CD14-positive monocyte (primary cell): ENCODE results near the gene RBMS3. TPM values are rescaled to one million over a fixed set of nuclear protein-coding genes. Genes with fewer than 3 reads are reported as not detected.

Source experiments
- DNase-seq, 3 donors: peaks; one replicate each; pipeline ENCODE4 v3.0.0-alpha.2; 2011 to 2022
- H2AFZ ChIP-seq: 2 replicates; pipeline ENCODE4 v1.6.0; 2012; ENCODE audit warnings: mild to moderate bottlenecking, low read depth, low read length, inconsistent platforms; ENCODE audit not compliant: insufficient read depth, poor library complexity, severe bottlenecking
- H3K27ac ChIP-seq, 2 donors: 1 replicate in 1 of 2; 2 replicates in 1 of 2; pipeline ENCODE4 v1.5.1; 2012 to 2013; ENCODE audit warnings: low read length in 2 of 2, control low read depth in 1 of 2, inconsistent platforms in 1 of 2, low read depth in 1 of 2, mild to moderate bottlenecking in 1 of 2
- H3K27me3 ChIP-seq, 2 donors: one replicate each; pipeline versions ENCODE4 v1.6.0 to v1.6.1; 2011 to 2013; ENCODE audit warnings: low read length in 2 of 2; ENCODE audit not compliant: control insufficient read depth in 2 of 2, insufficient read depth in 2 of 2
- H3K36me3 ChIP-seq, 2 donors: replicated peaks in 1 of 2; 1 replicate in 1 of 2; 2 replicates in 1 of 2; pipeline versions ENCODE4 v1.5.1 to v1.6.1; 2012 to 2013; ENCODE audit warnings: low read length in 2 of 2, control low read depth in 1 of 2, inconsistent platforms in 1 of 2, mild to moderate bottlenecking in 1 of 2; ENCODE audit not compliant: insufficient read depth in 2 of 2, control insufficient read depth in 1 of 2
- H3K4me1 ChIP-seq, 2 donors: 1 replicate in 1 of 2; 2 replicates in 1 of 2; pipeline versions ENCODE4 v1.5.1 to v1.6.1; 2012 to 2013; ENCODE audit warnings: low read length in 2 of 2, control low read depth in 1 of 2, inconsistent platforms in 1 of 2, mild to moderate bottlenecking in 1 of 2, moderate library complexity in 1 of 2; ENCODE audit not compliant: insufficient read depth in 2 of 2, control insufficient read depth in 1 of 2
- H3K4me2 ChIP-seq: replicated peaks from 2 replicates; pipeline ENCODE3; 2012; ENCODE audit warnings: low read length, moderate library complexity, mild to moderate bottlenecking; ENCODE audit not compliant: poor library complexity, severe bottlenecking; ENCODE audit errors: extremely low read depth
- H3K4me3 ChIP-seq, 3 experiments: fragments of 200-600 bp in 1 of 3; sonication (generic) in 1 of 3; replicated peaks in 1 of 3; 1 replicate in 2 of 3; 2 replicates in 1 of 3; pipeline ENCODE4 v1.5.1; 2011 to 2013; ENCODE audit warnings: low read length in 3 of 3, mild to moderate bottlenecking in 3 of 3, control low read depth in 2 of 3, low read depth in 2 of 3, inconsistent platforms in 1 of 3, moderate library complexity in 1 of 3
- H3K79me2 ChIP-seq: 2 replicates; pipeline ENCODE4 v1.6.0; 2012; ENCODE audit warnings: mild to moderate bottlenecking, control low read depth, inconsistent platforms, low read length, moderate library complexity; ENCODE audit not compliant: insufficient read depth
- H3K9ac ChIP-seq: 2 replicates; pipeline ENCODE4 v1.6.0; 2017; ENCODE audit warnings: low read length, mild to moderate bottlenecking; ENCODE audit not compliant: insufficient read depth, poor library complexity, severe bottlenecking
- H3K9me3 ChIP-seq, 2 donors: replicated peaks in 1 of 2; 1 replicate in 1 of 2; 2 replicates in 1 of 2; pipeline versions ENCODE4 v1.5.1 to v1.6.1; 2012 to 2013; ENCODE audit warnings: low read length in 2 of 2, control low read depth in 1 of 2; ENCODE audit not compliant: control insufficient read depth in 1 of 2, insufficient read depth in 1 of 2
- H4K20me1 ChIP-seq: 2 replicates; pipeline ENCODE4 v1.6.0; 2012; ENCODE audit warnings: mild to moderate bottlenecking, low read length, control low read depth, moderate library complexity; ENCODE audit not compliant: insufficient read depth
- H3K27ac Mint-ChIP-seq, 7 donors: one replicate each; pipeline ENCODE4 v1.8.0; 2020; ENCODE audit warnings: mild to moderate bottlenecking in 7 of 7, mixed read lengths in 7 of 7, moderate library complexity in 6 of 7, inconsistent platforms in 2 of 7
- H3K27me3 Mint-ChIP-seq, 3 donors: one replicate each; pipeline ENCODE4 v1.8.0; 2021 to 2022; ENCODE audit warnings: low read depth in 3 of 3, mild to moderate bottlenecking in 3 of 3, mixed read lengths in 3 of 3, moderate library complexity in 3 of 3, inconsistent platforms in 1 of 3
- H3K36me3 Mint-ChIP-seq, 2 donors: one replicate each; pipeline ENCODE4 v1.8.0; 2020; ENCODE audit warnings: mixed read lengths in 2 of 2, inconsistent platforms in 1 of 2, mild to moderate bottlenecking in 1 of 2
- H3K4me1 Mint-ChIP-seq: one replicate; pipeline ENCODE4 v1.8.0; 2020; ENCODE audit warnings: mild to moderate bottlenecking, mixed read lengths
- H3K4me3 Mint-ChIP-seq, 2 donors: one replicate each; pipeline ENCODE4 v1.8.0; 2020; ENCODE audit warnings: mild to moderate bottlenecking in 2 of 2, mixed read lengths in 2 of 2, moderate library complexity in 1 of 2
- H3K9me3 Mint-ChIP-seq, 7 donors: one replicate each; pipeline ENCODE4 v1.8.0; 2020 to 2022; ENCODE audit warnings: mixed read lengths in 7 of 7, mild to moderate bottlenecking in 6 of 7, moderate library complexity in 6 of 7, inconsistent platforms in 2 of 7
- CTCF ChIP-seq: fragments of 200-600 bp; IDR thresholded peaks from one replicate; pipeline ENCODE4 v1.8.0; 2022; ENCODE audit warnings: antibody characterized with exemption, mild to moderate bottlenecking
- WGBS: methylation state at CpG from one replicate; pipeline ENCODE4 v1.1.5; 2013; ENCODE audit warnings: missing lambda C conversion rate; ENCODE audit not compliant: insufficient coverage; 5-methylcytosine and 5-hydroxymethylcytosine counted together
- intact Hi-C, 2 donors: fragments of 100-400 bp; cut with micrococcal nuclease; formaldehyde crosslinking; loops; one replicate each; pipeline versions ENCODE4 v1.15.0 to v1.15.1; 2023
- polyA plus RNA-seq, 3 donors: library from polyadenylated mRNA; depleted of rRNA in 1 of 3; unstranded in 2 of 3; stranded (reverse) in 1 of 3; fragments of 300-500 nt in 2 of 3; fragments of >200 nt in 1 of 3; fragmentation: Illumina TruSeq in 2 of 3; gene quantifications; 1 replicate in 2 of 3; 2 replicates in 1 of 3; pipeline ENCODE4 v1.2.3, GENCODE V29; 2012 to 2021

The RBMS3 gene
- polyA plus RNA-seq, 3 donors = not detected

GRCh38 chr3:29926378-29926777, 645.5 kb downstream of the RBMS3 start:
- no CpG with 5 or more reads among the region's 2 CpGs for WGBS
- peaks cover 0 to 2% (median 0%) of the 10 kb centered on the region in 3 donors for H3K27me3 Mint-ChIP-seq
- H3K4me2 ChIP-seq = no peak overlapping the region
- H3K4me1 Mint-ChIP-seq = no peaks in the 10 kb centered on the region
- no peaks in the 10 kb centered on the region for H3K36me3 Mint-ChIP-seq
- no peak overlapping the region for H2AFZ ChIP-seq
- TF ChIP-seq CTCF = no peak
- no peaks in the 10 kb centered on the region for H3K36me3 ChIP-seq
- H3K27me3 ChIP-seq = no peaks in the 10 kb centered on the region
- no peak overlapping the region for H3K4me3 ChIP-seq
- H3K9me3 ChIP-seq = no peaks in the 10 kb centered on the region
- DNase-seq = no peak
- peaks cover 0 to 8% (median 1%) of the 10 kb centered on the region in 7 donors for H3K9me3 Mint-ChIP-seq
- intact Hi-C loops = no loop called here
- no peak overlapping the region for H3K27ac Mint-ChIP-seq
- no peak overlapping the region for H3K27ac ChIP-seq
- H3K79me2 ChIP-seq = no peaks in the 10 kb centered on the region
- no peak overlapping the region for H3K4me3 Mint-ChIP-seq
- no peak overlapping the region for H3K9ac ChIP-seq
- no peaks in the 10 kb centered on the region for H4K20me1 ChIP-seq
- H3K4me1 ChIP-seq = no peaks in the 10 kb centered on the region

GRCh38 chr3:29932696-29933325, 651.9 kb downstream of the RBMS3 start:
- Histone ChIP-seq H3K27ac (no peak overlapping the region), H3K4me2 (no peak overlapping the region), H3K4me3 (no peak overlapping the region), H3K27me3 (no peaks in the 10 kb centered on the region), H3K4me1 (no peaks in the 10 kb centered on the region), H3K9ac (no peak overlapping the region), H3K9me3 (no peaks in the 10 kb centered on the region), H3K36me3 (no peaks in the 10 kb centered on the region), H2AFZ (no peak overlapping the region), H4K20me1 (no peaks in the 10 kb centered on the region), H3K79me2 (no peaks in the 10 kb centered on the region)
- Mint-ChIP-seq H3K4me3 (no peak overlapping the region), H3K9me3 (peaks cover 0 to 3% (median 0%) of the 10 kb centered on the region in 7 donors), H3K27ac (no peak overlapping the region), H3K36me3 (no peaks in the 10 kb centered on the region), H3K27me3 (peaks cover 0 to 2% (median 2%) of the 10 kb centered on the region in 3 donors), H3K4me1 (no peaks in the 10 kb centered on the region)
- DNase-seq = no peak
- no CpG with 5 or more reads among the region's 2 CpGs for WGBS
- intact Hi-C loops = no loop called here
- TF ChIP-seq CTCF = no peak
